PC-9 (cell line): ENCODE results near the gene CPXM2. TPM values are rescaled to one million over a fixed set of nuclear protein-coding genes. Genes with fewer than 3 reads are reported as not detected.

Experiments used
- BruUV-seq: library from RNA; stranded (reverse); fragments of 400-500 nt; replicated peaks from 2 replicates; lab custom pipeline; 2021; lab: Mats Ljungman, UMichigan
- CTCF ChIA-PET: fragments of 300-600 bp; sonication (Branson Sonifier 250); formaldehyde crosslinking; loops from one replicate; lab custom pipeline; 2022; ENCODE audit warnings: antibody characterized with exemption; lab: Charles Lee
- POLR2A ChIA-PET: fragments of 300-600 bp; sonication (Branson Sonifier 250); formaldehyde crosslinking; loops from one replicate; lab custom pipeline; 2022; ENCODE audit warnings: antibody characterized with exemption; ENCODE audit not compliant: unreplicated experiment; lab: Charles Lee
- DNase-seq, 2 experiments: peaks; one replicate each; pipeline versions ENCODE4 v3.0.0 to v3.0.0-alpha.2; 2015 to 2022; ENCODE audit warnings: mixed read lengths in 1 of 2
- H2AFZ ChIP-seq: fragments of 200-600 bp; sonication (generic); 2 replicates; pipeline ENCODE4 v1.8.1; 2017; ENCODE audit warnings: antibody characterized with exemption
- H3F3A ChIP-seq: fragments of 200-600 bp; sonication (generic); 2 replicates; pipeline ENCODE4 v1.8.1; 2017; ENCODE audit warnings: antibody characterized with exemption, mild to moderate bottlenecking, low read depth; ENCODE audit not compliant: insufficient read depth
- H3K27ac ChIP-seq: fragments of 200-600 bp; sonication (generic); 2 replicates; pipeline ENCODE4 v1.6.1; 2016; ENCODE audit warnings: mixed run types
- H3K27me3 ChIP-seq: fragments of 200-600 bp; sonication (generic); 2 replicates; pipeline ENCODE4 v1.6.1; 2016; ENCODE audit warnings: low read depth, mixed run types; ENCODE audit not compliant: insufficient read depth
- H3K36me3 ChIP-seq: fragments of 200-600 bp; sonication (generic); 2 replicates; pipeline ENCODE4 v1.6.1; 2016; ENCODE audit warnings: low read depth, mixed run types
- H3K4me1 ChIP-seq: fragments of 200-600 bp; sonication (generic); replicated peaks from 2 replicates; pipeline ENCODE4 v1.6.1; 2016; ENCODE audit warnings: mixed run types; ENCODE audit not compliant: insufficient read depth
- H3K4me2 ChIP-seq: fragments of 200-600 bp; sonication (generic); 2 replicates; pipeline ENCODE4 v1.6.1; 2017; ENCODE audit warnings: mixed run types
- H3K4me3 ChIP-seq: fragments of 200-600 bp; sonication (generic); 2 replicates; pipeline ENCODE4 v1.6.1; 2016; ENCODE audit warnings: mixed run types
- H3K79me2 ChIP-seq: fragments of 200-600 bp; sonication (generic); 2 replicates; pipeline ENCODE4 v1.6.1; 2017; ENCODE audit warnings: low read depth, mixed run types
- H3K9me2 ChIP-seq: fragments of 200-600 bp; sonication (generic); 2 replicates; pipeline ENCODE4 v1.8.1; 2017; ENCODE audit warnings: mild to moderate bottlenecking; ENCODE audit not compliant: insufficient read depth
- H3K9me3 ChIP-seq: fragments of 200-600 bp; sonication (generic); 2 replicates; pipeline ENCODE4 v1.8.1; 2016; ENCODE audit warnings: low read depth; ENCODE audit not compliant: insufficient read depth
- H4K20me1 ChIP-seq: fragments of 200-600 bp; sonication (generic); 2 replicates; pipeline ENCODE4 v1.8.1; 2017; ENCODE audit not compliant: insufficient read depth
- EZH2 ChIP-seq: fragments of 200-600 bp; sonication (generic); IDR thresholded peaks from 2 replicates; pipeline ENCODE4 v1.8.0; 2017; ENCODE audit warnings: antibody characterized with exemption, low read depth
- intact Hi-C: fragments of 100-400 bp; cut with micrococcal nuclease; formaldehyde crosslinking; loops from one replicate; pipeline ENCODE4 v1.10.0; 2022; ENCODE audit not compliant: unreplicated experiment
- total RNA-seq: library from RNA; stranded (reverse); gene quantifications from 2 replicates; pipeline ENCODE4 v1.2.3, GENCODE V29; 2021
- TF ChIP-seq, protein P1 (sequence below): fragments of 200-600 bp; sonication (generic); conservative IDR thresholded peaks from 2 replicates; pipeline ENCODE4 v1.6.1; 2017; ENCODE audit warnings: mixed run types, antibody characterized with exemption, mild to moderate bottlenecking, moderate library complexity

Gene CPXM2
- total RNA-seq, 1 experiment from 2014 or later, result not detected

DNA sequence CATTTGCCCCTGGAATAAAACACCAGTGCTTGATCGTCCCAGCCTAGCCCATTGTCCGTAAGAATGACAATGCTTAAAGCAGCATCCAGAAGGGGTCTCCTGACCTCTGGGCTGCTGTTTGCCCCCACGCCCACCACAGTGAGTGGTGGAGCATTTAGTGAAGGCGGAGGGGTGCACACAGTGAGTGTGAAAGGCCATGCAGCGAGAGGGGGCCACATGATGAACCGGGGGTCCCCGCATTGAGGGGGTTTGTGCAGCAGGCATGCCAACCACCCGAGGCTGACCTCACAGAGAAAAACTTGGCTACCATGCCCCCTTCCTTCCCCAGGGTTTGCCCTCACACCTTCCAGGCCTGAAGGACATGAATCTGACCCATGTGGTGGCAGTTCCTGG lies 28.4 kb downstream of the CPXM2 start:
- H3K36me3 ChIP-seq, result no peaks in the 10 kb centered on the region
- TF ChIP-seq, protein P1, sequence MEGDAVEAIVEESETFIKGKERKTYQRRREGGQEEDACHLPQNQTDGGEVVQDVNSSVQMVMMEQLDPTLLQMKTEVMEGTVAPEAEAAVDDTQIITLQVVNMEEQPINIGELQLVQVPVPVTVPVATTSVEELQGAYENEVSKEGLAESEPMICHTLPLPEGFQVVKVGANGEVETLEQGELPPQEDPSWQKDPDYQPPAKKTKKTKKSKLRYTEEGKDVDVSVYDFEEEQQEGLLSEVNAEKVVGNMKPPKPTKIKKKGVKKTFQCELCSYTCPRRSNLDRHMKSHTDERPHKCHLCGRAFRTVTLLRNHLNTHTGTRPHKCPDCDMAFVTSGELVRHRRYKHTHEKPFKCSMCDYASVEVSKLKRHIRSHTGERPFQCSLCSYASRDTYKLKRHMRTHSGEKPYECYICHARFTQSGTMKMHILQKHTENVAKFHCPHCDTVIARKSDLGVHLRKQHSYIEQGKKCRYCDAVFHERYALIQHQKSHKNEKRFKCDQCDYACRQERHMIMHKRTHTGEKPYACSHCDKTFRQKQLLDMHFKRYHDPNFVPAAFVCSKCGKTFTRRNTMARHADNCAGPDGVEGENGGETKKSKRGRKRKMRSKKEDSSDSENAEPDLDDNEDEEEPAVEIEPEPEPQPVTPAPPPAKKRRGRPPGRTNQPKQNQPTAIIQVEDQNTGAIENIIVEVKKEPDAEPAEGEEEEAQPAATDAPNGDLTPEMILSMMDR, result no peak
- no peak for TF ChIP-seq EZH2
- H4K20me1 ChIP-seq, result no peaks in the 10 kb centered on the region
- no peaks in the 10 kb centered on the region for H3K79me2 ChIP-seq
- no peak overlapping the region for H2AFZ ChIP-seq
- no peaks in the 10 kb centered on the region for H3F3A ChIP-seq
- H3K9me3 ChIP-seq, result no peaks in the 10 kb centered on the region
- no peak overlapping the region for H3K4me2 ChIP-seq
- no peaks in the 10 kb centered on the region for H3K9me2 ChIP-seq
- H3K27me3 ChIP-seq, result peaks cover 62% of the 10 kb centered on the region
- no peak for DNase-seq
- H3K27ac ChIP-seq, result no peak overlapping the region
- intact Hi-C loops, result no loop called here
- H3K4me1 ChIP-seq, result no peaks in the 10 kb centered on the region
- no peak overlapping the region for H3K4me3 ChIP-seq
- BruUV-seq, result no TSS peak
- CTCF ChIA-PET, result no interaction called here
- POLR2A ChIA-PET, result no interaction called here

DNA sequence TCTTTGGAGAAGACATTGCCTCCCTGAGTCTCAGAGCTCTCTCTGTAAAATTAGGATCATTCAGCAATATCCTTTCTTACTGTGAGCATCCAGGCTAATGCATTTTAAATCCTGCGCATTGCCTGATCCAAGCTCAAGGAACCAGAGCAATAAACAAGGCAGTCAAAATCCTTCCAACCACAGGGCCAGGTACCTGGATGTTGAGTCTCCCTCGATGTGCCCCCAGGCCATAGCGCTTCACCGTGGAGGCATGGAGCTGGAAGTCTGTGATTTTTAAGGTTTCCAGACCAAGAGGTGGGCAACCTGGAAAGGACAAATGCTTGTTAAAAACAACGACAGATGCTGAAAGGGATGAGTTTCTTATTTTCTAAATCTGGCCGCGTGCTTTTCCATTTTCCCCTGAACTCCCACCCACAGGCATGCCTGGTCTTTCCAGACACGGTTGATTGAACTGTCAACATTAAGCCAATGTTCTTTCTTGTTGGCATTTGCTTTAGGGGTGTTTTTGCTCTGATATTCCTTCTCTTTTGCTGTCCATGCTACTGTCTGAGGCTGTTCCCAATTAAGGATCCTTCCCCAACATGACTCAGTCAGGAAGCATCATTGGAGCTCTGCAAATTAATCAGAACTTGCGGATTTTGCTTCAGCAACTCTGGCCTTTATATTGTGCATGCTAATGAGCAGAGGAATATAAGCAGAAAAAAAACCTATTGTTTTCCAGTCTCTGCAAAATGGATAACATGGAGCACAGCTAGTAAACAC lies 29.0 kb downstream of the CPXM2 start:
- Histone ChIP-seq H3K79me2 (no peaks in the 10 kb centered on the region), H3K9me3 (no peaks in the 10 kb centered on the region), H3K27me3 (peaks cover 62% of the 10 kb centered on the region), H3K4me2 (no peak overlapping the region), H4K20me1 (no peaks in the 10 kb centered on the region), H3K9me2 (no peaks in the 10 kb centered on the region), H3K36me3 (no peaks in the 10 kb centered on the region), H3K4me1 (no peaks in the 10 kb centered on the region), H3F3A (no peaks in the 10 kb centered on the region), H3K27ac (no peak overlapping the region), H2AFZ (no peak overlapping the region), H3K4me3 (no peak overlapping the region)
- intact Hi-C loops, result no loop called here
- TF ChIP-seq, protein P1, result no peak
- TF ChIP-seq EZH2, result no peak
- ChIA-PET POLR2A (no interaction called here), CTCF (no interaction called here)
- no TSS peak for BruUV-seq
- no peak for DNase-seq

DNA sequence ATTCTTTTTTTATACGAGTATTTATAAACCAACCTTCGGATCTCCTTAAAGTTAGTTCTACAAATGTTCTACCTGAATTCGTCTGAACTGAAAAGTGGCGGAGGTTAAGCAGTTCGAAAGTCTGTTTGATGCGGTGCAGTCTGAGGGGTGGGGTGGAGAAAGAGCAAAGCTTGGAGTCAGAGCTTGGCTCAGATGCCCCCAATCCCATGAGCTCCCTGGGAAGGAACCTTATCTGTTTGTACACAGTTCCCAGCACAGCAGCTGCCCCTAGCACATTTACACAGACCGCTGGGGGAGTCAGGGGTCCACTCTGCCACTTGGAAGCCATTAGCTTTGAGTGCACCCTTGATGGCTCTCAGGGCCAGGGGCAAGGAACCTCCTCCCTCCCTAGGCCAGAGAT lies 30.8 kb downstream of the CPXM2 start:
- no peaks in the 10 kb centered on the region for H4K20me1 ChIP-seq

More for the DNA sequence above, 30.8 kb downstream of the CPXM2 start:
- no peak overlapping the region for H2AFZ ChIP-seq
- no peaks in the 10 kb centered on the region for H3K9me3 ChIP-seq
- intact Hi-C loops, result no loop called here
- peaks cover 59% of the 10 kb centered on the region for H3K27me3 ChIP-seq
- H3K36me3 ChIP-seq, result no peaks in the 10 kb centered on the region
- no TSS peak for BruUV-seq
- DNase-seq, result no peak
- H3K4me2 ChIP-seq, result no peak overlapping the region
- H3K9me2 ChIP-seq, result no peaks in the 10 kb centered on the region
- H3K79me2 ChIP-seq, result no peaks in the 10 kb centered on the region
- TF ChIP-seq, protein P1, result no peak
- no peak for TF ChIP-seq EZH2
- no peak overlapping the region for H3K27ac ChIP-seq
- H3K4me1 ChIP-seq, result no peaks in the 10 kb centered on the region
- no peak overlapping the region for H3K4me3 ChIP-seq
- no peaks in the 10 kb centered on the region for H3F3A ChIP-seq
- CTCF ChIA-PET, result no interaction called here
- POLR2A ChIA-PET, result no interaction called here
